Activated T-cell treated with anti-CD3 and anti-CD28 coated beads for 1 hour (primary cell): ENCODE measurements around the gene PARN.

Experiments
- DNase-seq: peaks from one replicate; pipeline ENCODE4 v3.0.0-alpha.2; 2020; ENCODE audit warnings: low read depth

The PARN gene

DNA sequence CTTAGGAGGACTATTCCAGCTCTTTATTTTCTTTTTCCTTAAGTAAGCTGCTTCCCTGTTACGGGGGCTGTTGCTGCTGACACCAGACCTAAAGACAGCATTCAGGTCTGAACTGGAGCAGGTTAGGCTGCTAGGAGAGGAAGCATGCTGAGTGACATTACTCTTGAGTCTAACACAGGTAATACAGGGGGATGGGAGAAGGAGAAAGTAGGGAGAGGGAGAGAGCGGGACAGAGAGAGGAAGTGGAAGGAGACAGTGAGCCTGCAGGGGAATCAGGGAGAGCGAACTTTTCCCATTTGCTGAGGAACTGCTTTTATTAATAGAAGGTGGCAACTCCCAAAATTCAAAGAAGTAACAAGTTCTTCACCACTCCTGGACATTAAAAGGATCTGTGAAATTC lies 130.9 kb downstream of the PARN start:
- no peak for DNase-seq

- DNase-seq: no peak
These were observed 132.6 kb downstream of the PARN start for GRCh38 chr16:14497245-14498082.

GRCh38 chr16:14496786-14497185 lies 133.3 kb downstream of the PARN start:
- DNase-seq: no peak

- DNase-seq: no peak
These were observed 133.9 kb downstream of the PARN start for GRCh38 chr16:14496047-14496770.

DNA sequence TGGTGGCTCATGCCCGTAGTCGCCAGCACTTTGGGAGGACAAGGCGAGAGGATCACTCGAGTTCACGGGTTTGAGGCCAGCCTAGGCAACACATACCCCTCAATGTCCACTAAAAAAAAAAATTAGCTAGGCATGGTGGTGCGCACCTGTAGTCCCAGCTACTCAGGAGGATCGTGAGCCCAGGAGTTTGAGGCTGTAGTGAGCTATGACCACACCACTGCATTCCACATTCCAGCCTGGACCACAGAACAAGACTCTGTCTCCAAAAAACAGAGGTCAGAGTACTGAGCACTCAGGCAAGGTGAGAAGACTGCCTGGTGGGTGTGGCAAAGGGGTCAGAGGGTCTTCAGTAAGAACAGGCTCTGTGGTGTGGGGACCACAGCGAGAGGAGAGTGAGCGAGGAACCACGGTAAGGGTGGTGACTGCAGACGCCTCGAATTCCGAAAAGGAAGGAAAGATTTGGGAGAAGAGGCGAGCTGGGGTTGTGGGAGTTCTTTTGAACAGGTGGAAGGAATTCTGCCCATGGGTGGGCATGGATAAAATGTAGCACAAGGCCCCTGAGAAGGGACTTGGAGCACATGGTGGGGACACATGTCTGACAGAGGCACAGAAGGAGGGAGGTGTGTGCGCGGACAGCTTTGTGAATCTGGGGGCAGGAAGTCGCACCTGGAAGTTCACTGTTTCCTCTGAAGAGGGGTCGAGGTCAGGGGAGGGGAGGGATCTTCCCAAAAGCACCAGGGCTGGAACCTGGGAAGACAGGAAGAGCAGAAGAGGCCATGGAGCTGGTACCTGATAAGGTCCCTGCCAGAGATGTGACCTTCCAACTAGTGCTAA lies 134.6 kb downstream of the PARN start:
- DNase-seq: no peak

DNA sequence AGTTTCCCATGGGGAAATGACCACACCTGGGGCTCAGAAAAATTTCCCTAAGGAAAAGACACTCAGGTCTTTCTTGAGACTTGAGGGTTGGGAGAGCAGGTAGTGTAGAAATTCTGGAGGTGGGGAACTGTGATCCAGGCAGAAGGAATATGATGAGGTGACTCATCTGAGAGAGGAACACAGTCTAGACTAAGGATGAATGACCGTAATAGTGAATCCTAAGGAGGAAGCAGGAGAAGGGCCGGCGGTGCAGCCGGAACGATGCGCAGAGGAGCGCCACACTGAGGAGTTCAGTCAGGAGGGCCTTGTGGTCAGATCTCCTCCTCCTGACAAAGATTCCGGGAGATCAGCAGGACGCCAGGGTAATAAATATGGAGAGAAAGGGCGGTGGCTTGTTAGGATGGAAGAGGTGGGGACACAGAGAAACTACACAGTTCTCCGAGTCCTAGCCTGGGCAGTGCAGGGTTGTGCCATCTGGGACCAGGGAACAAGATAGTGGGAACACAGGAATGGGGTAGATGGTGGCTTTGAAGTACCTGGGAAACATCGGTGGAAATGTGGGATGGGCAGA lies 135.6 kb downstream of the PARN start:
- DNase-seq: no peak

GRCh38 chr16:14493791-14494190 lies 136.3 kb downstream of the PARN start:
- DNase-seq: no peak

- DNase-seq: no peak
These were observed 137.4 kb downstream of the PARN start for GRCh38 chr16:14492614-14493013.

DNA sequence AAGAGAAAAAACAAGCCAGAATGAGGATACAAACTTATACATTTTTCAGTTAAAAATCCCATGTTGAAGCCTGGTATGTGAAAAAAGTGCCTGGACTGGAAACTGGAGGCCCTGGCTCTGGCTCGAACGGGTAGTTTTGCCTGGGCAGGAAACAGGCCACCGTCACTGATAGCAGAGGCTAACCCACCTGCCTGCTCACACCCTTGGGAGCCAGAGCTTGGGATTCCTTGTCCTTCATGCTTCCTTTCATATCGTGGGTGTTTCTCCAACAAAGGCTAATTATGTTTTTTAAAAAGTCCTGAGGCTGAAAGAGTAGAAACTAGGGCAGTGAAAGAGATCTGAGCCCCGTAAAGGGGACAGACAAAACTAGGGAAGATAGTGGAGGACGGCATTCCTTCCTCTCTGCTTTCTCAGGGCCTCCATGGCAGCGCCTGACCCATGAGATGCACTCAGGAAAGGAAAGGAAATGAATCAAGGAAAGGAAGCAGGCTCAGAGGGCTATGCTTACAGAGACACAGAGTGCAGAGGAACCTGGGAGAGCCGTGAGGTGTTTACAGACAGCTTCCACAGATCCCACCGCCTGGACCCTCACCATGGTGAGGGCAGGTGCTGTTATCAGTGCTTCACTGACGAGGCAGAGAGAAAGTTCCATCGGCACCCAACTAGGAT lies 138.1 kb downstream of the PARN start:
- DNase-seq: no peak

- DNase-seq: no peak
These were observed 139.8 kb downstream of the PARN start for GRCh38 chr16:14490235-14490634.

DNA sequence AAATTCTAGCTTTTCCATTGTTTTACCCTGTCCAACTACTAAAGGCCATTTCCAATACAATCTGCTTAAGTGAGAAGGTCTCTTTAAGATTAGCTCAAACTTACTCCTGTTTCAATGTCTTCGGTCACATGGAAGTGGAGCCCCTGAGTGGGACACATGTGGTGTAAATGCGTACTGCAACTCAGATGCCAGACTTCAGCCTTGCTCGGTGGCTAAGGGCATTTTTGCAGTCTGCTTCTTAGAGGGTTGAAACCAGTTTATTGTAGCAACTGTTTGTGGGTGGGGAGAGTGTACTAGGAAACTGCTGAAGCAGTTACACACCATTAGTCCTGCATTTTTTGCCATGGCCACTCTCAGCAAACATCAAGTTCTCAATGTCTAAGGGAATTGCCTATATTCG lies 140.6 kb downstream of the PARN start:
- DNase-seq: no peak

- DNase-seq: no peak
These were observed 142.5 kb downstream of the PARN start for GRCh38 chr16:14487579-14487978.

DNA sequence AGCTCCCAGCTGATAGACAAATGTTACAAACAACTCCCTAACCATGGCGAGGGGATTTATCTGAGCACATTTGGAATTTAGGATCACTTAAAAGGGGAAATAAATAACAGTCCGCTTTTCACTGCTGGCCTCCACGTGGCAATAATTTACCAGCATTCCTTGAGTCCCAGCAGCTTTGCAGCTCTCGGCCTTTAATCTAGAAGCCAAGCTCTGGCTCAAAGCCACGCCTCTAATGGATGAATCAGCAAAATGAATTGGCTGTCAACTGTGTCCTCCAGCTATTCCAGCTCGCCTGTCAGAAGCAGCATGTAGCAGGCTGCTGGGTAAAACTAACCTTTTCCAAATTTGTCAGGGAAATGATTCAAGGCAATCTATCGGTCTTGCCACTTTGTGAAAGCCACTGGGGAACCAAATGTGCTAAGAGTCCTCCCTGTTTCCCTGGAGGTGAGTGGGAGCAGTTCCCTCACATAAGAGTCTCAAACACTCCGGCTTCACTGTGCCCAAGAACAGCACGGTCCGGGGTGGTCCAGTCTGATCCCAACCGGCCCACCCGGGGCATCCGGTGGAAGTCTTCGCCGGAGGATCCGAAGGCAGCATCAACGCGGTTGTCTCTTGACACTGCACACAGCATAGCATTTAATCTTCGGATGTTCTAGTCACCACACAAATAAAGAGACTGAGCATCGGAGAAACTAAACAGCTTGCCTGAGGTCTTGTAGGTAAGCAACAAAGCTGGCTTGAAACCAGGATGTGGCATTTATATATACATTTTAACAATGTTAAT lies 143.3 kb downstream of the PARN start:
- DNase-seq: no peak

GRCh38 chr16:14485811-14486519 lies 144.1 kb downstream of the PARN start:
- DNase-seq: no peak

DNA sequence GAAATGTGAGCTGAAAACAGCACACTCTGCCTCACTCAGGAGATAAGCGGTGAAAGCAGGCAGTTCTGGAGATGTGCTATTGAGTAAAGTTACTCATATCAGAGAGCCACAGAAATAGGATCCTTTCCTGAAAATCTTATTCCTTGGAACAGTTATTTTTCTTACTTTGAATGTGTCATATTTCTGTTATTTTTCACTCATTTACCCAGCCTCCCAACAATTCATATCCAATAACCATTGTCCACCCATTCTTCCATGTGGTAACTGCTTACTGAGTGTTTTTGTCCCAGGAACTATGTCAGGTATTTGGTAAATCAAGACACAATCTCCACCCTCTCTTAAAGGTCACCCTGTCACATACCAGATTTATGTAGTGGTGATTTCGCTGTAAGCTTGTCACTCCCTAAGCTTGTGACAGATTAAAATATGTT lies 144.9 kb downstream of the PARN start:
- DNase-seq: no peak

DNA sequence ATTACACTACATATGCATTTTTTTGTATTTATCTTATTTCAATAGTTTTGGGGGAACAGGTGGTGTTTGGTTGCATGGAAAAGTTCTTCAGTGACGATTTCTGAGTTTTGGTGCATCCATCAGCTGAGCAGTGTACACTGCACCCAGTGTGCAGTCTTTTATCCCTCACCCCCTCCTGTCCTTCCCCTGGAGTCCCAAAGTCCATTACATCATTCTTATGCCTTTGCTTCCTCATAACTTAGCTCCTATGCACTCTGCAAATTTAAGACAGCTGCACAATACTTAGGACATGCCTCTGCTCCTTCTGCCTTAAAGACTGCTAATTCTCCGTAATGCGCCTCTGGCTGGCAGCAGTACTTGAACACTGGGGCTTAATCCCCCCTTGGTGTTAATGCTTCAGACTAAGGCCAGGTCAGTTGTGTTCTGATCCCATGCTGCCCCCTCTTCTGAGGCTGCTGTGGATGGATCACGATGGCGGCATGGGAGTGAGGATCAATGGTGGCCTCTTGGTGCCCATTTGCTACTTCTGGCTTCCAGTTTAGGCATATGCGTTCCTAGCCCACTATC lies 146.2 kb downstream of the PARN start:
- DNase-seq: no peak

DNA sequence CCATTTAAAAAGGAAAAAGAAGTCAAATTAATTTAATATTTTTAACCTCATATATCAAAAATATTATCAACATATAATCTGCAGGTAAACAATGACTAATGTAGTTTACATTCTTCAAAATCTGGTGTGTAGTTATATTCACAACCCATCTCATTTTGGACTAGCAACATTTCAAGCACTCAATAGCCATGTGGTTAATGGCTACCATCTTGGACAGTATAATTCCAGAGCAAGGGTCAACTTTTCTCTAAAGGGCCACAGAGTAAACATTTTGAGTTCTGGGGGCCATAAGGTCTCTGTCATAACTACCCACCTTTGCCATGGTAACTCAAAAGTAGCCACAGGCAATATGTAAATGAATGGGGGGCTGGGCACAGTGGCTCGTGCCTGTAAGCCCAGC lies 153.9 kb downstream of the PARN start:
- DNase-seq: no peak

DNA sequence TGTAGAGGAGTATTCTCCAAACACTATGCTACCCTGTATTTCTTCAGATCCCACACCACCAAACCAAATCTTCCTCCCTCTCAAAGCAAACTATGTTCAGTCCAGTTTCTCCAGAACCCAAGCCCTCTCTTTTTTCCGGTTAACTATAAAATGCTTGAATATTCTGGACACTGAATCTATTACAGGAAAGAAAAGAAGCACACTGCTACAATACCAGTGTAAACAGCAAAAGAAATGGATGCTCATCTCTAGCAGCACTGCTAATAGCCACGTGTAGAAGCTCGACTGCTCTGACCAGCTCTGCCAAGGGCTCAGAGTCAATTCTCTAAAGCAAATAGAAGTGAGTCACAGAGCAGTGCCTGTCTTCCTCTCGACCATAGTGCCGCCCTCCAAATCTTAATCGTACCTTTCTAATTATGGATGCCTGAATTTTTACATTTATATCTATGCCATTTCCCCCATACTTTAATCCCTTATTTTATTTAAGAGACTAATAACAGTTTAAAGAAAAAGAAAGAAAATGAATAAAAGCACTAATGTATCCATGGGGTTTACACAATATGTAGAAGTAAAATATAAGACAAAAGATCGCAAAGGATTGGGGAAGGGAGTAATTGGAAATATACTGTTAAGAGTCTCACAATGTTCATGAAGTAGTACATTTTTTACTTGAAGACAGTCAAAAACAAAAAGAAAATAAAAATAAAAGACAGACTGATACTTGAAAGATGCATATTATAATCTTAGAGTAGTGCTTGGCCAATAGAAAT lies 154.5 kb downstream of the PARN start:
- DNase-seq: no peak

- no peak for DNase-seq
These were observed 156.6 kb downstream of the PARN start for GRCh38 chr16:14473488-14473887.
